Inflammatory macrophage treated with lipopolysaccharide for 1 hour (primary cell): ENCODE data around the gene EXTL1.

Source experiments
- DNase-seq, 2 donors: peaks; one replicate each; pipeline ENCODE4 v3.0.0-alpha.2; 2020 to 2022

The EXTL1 gene

GRCh38 chr1:26025060-26025459 lies 3.5 kb downstream of the EXTL1 start:
- DNase-seq = no peak

- no peak for DNase-seq
Measured at GRCh38 chr1:26025517-26025916, 3.9 kb downstream of the EXTL1 start.

DNA sequence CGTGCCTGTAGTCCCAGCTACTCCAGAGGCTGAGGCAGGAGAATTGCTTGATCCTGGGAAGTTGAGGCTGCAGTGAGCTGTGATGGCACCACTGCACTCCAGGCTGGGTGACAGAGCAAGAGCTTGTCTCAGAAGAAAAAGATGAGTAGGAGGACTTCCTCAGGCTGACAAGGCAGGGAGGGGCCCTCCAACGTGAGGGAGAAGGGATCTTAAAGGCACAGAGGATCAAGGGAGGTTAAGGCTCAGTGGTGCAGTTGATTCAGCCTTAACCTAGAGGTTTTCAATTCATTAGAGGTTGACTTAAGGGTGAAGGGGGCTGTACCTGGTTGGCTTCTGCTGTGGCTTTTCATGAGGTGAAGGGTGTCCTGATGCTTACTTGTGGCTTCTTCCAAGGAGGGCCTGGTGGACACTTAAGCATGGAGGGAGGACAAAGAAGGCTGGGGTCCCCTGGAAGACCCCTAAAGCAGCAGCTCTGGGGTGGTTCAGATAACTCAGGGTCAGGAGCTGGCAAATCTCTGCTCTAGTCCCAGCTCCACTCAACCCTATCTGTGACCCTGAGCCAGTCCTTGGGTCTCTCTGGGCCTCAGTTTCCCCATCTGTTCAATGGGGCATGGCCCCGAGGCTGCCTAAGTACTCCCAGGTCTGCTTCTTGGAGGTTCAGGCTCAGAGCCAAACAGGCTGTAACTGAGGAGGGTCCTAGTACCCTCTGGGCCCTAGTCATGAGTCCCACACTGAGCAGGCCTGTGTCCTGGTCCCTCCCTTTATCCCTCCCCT lies 6.3 kb downstream of the EXTL1 start:
- peak; percentile 73 to 80 for DNase-seq

GRCh38 chr1:26028490-26028980 lies 7.0 kb downstream of the EXTL1 start:
- DNase-seq = no peak

DNA sequence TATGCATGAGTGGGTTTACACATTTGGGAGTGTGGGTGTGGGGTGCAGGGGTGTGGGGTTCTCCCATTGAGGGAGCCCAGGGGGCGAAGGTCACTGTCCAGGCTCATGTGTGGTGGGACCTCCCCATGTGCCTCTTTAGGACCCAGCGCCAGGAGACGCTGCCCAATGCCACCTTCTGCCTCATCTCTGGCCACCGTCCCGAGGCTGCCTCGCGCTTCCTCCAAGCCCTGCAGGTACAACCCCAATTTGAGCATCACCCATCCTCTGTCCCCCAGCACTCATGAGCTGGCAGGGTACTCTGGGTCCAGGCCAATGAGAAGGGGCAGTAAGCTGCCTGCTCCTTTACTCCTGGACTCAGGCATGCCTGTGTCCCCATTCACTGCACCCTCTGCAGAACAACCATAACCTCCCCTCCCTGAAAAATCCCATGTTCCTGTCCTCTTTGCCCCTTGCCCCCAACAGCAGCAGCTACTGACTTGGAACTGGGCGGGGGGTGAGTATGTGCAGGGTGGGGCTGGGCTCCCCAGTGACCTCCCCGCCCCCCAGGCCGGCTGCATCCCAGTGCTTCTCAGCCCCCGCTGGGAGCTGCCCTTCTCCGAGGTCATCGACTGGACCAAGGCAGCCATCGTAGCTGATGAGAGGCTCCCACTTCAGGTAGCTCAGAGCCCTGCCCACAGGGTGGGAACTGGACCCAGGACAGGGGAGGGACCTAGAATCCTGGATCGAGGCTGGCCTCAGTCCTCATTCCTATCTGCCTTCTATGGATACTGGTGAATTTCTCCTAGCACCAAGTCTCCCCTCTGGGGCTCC lies 7.7 kb downstream of the EXTL1 start:
- no peak for DNase-seq

- no peak for DNase-seq
Measured at GRCh38 chr1:26029864-26030481, 8.4 kb downstream of the EXTL1 start.

- DNase-seq = no peak
Measured at GRCh38 chr1:26031196-26031595, 9.6 kb downstream of the EXTL1 start.

DNA sequence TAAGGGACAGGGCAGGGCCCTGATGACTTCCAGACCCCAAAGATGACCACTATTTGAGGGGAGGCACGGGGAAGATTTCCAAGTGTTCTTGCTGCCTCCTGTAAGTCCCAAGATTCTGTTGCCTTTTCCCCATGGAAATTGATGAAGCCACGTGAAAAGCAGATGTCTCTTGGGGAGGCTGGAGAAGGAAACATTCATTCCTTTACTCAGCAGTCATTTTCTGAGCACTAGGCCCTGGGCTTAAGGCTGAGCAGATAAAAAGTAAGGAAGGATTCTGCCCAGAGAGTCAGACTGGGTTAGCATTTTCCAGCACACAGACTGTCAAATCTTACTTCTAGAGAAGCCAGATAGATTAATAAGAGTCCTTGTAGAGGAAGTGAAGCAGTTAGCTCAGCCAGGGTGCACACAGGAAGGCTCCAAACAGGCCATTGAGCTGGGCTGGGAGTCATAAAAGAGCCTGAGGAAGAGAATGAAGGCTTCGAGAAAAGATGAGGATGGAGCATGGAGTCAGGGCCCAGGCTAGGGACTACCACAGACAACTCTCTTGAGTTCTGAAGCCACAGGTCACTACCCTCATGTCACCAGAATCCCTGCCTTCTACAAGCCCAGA lies 10.1 kb downstream of the EXTL1 start:
- DNase-seq = no peak

GRCh38 chr1:26032656-26033357 lies 11.2 kb downstream of the EXTL1 start:
- peak; percentile 66 to 86 for DNase-seq

- no peak for DNase-seq
Measured at GRCh38 chr1:26034504-26035202, 13.1 kb downstream of the EXTL1 start.

- DNase-seq = peak; percentile 85 to 93
Measured at GRCh38 chr1:26035203-26035958, 13.8 kb downstream of the EXTL1 start.

GRCh38 chr1:26035959-26036755 lies 14.6 kb downstream of the EXTL1 start:
- peak; percentile 41 to 91 for DNase-seq

DNA sequence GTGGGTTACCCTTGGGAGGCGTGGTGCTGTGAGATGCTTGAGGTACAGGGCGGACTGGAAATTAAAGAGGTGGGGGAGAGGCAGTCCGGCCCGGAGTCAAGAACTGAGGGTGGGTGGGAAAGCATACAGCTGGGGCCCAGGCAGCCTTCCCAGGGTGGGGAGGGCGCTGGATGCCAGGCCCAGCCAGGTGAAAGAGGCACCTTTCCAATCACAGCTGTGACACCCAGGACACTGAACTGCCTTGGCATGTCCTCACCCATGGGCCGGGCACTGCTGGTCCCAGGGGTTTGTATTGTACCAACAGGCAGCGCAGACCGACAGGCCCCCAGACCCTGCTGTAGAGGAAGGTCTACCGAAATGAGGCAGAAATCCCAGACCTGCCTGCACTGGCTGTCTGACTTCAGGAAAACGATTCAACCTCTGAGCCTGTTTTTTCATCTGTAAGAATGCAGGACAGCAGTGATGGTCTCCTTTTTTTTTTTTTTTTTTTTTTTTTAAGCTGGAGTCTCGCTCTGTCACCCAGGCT lies 15.2 kb downstream of the EXTL1 start:
- DNase-seq = no peak

GRCh38 chr1:26037904-26038303 lies 16.3 kb downstream of the EXTL1 start:
- no peak for DNase-seq

DNA sequence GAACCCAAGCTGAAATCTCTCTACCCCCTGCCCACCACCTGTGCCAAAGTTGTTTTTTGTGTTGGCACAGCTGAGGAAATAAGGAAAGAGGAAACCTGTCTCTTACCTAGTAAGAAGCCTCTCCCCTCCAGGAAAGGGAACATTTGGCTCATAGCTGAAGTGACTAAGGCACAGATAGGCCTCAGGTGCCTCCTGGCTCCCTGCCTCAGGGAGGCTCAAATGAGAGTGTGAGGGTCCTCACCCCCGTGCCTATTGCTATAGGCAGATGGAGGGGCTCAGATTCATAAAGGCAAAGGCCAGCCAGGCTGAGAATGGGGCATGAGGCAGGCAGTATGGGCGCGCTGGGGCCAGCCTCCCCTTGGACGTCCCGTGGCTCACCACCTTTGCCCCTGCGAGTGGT lies 16.9 kb downstream of the EXTL1 start:
- no peak for DNase-seq

DNA sequence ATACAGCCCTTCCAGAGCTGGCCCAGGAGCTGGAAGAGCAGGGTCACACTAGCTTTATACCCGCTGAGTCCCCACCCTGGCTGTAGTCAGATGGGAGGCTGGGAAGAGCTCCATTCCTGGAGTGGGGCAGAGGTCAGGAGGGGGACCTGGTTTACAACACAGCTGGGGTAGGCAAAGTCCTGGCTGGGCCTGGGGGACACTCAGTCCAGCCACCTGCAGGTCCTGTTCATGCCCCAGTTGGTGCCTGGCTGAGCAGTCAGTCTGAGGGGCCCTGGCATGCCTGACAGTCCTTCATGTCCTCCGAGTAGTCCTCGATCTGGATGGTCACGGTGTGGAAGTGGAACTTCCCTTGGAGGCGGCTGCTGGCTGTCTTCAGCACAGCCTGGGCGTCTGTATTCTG lies 17.3 kb downstream of the EXTL1 start:
- no peak for DNase-seq

DNA sequence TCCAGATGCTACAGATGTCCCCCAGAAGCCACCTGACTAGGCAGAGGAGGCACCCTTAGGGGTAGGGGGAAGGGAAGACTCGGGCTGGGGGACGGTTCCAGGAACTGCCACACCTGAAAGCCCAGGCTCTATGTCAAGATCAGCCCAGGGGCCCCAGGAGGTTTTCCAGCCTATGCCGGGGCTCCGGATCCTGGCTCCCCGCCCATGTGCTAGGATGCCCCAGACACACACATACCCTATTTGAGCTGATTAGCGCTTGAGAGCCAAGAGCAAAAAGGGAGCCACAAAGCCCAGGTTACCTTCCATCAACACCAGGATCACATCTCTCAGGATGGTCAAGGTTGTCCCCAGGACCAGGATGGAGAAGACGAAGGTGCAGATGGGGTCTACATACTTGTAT lies 19.8 kb downstream of the EXTL1 start:
- no peak for DNase-seq

- no peak for DNase-seq
Measured at GRCh38 chr1:26041978-26042377, 20.4 kb downstream of the EXTL1 start.

DNA sequence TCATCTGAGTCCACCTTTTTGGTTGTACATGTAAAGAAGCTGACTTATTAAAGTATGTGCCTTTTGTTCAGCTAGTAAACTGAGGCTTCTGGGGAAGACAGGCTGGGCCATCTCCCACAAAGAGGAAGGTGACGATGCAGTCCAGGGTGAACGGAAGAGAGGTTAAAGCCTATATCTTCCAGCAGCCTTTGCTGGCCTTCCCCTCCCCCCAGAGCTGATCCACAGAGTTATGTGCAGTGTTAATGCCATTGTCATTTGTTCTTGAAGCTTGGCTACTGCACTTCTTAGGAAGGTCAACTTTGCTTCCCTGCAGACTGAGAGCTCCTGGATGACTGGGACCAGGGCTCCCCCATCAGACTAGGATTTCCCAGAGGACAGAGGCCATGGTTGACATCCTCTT lies 22.2 kb downstream of the EXTL1 start:
- DNase-seq = no peak

DNA sequence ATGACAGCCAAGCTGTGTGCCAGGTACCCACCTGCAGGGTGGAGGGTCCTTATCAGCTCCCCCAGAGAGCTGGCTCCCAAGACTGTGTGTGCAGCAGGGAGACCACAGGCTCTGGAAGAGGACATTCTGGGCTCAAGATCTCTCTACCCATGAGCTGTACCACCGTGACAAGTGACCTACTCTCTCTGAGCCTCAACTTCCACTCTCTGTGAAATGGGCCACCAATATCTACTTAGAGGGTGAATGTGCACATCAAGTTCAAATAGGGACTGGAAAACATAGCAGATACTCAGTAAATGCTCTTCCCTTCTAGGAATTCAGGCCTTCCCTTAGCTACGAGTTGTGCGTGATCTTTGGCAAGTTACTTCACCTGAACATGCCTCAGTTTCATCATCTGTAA lies 22.8 kb downstream of the EXTL1 start:
- DNase-seq = no peak
